CD14-positive monocyte (primary cell): ENCODE data around the gene ZBED1. TPM values are rescaled to one million over a fixed set of nuclear protein-coding genes. Genes with fewer than 3 reads are reported as not detected.
A peak's percentile ranks its signal among the peaks of the same experiment; 100 is the strongest.

ENCODE experiments used
- DNase-seq, 3 donors: peaks; one replicate each; pipeline ENCODE4 v3.0.0-alpha.2; 2011 to 2022
- H2AFZ ChIP-seq: 2 replicates; pipeline ENCODE4 v1.6.0; 2012; ENCODE audit warnings: mild to moderate bottlenecking, low read depth, low read length, inconsistent platforms; ENCODE audit not compliant: insufficient read depth, poor library complexity, severe bottlenecking
- H3K27ac ChIP-seq, 2 donors: 1 replicate in 1 of 2; 2 replicates in 1 of 2; pipeline ENCODE4 v1.5.1; 2012 to 2013; ENCODE audit warnings: low read length in 2 of 2, control low read depth in 1 of 2, inconsistent platforms in 1 of 2, low read depth in 1 of 2, mild to moderate bottlenecking in 1 of 2
- H3K27me3 ChIP-seq, 2 donors: one replicate each; pipeline versions ENCODE4 v1.6.0 to v1.6.1; 2011 to 2013; ENCODE audit warnings: low read length in 2 of 2; ENCODE audit not compliant: control insufficient read depth in 2 of 2, insufficient read depth in 2 of 2
- H3K36me3 ChIP-seq, 2 donors: replicated peaks in 1 of 2; 1 replicate in 1 of 2; 2 replicates in 1 of 2; pipeline versions ENCODE4 v1.5.1 to v1.6.1; 2012 to 2013; ENCODE audit warnings: low read length in 2 of 2, control low read depth in 1 of 2, inconsistent platforms in 1 of 2, mild to moderate bottlenecking in 1 of 2; ENCODE audit not compliant: insufficient read depth in 2 of 2, control insufficient read depth in 1 of 2
- H3K4me1 ChIP-seq, 2 donors: 1 replicate in 1 of 2; 2 replicates in 1 of 2; pipeline versions ENCODE4 v1.5.1 to v1.6.1; 2012 to 2013; ENCODE audit warnings: low read length in 2 of 2, control low read depth in 1 of 2, inconsistent platforms in 1 of 2, mild to moderate bottlenecking in 1 of 2, moderate library complexity in 1 of 2; ENCODE audit not compliant: insufficient read depth in 2 of 2, control insufficient read depth in 1 of 2
- H3K4me2 ChIP-seq: replicated peaks from 2 replicates; pipeline ENCODE3; 2012; ENCODE audit warnings: low read length, moderate library complexity, mild to moderate bottlenecking; ENCODE audit not compliant: poor library complexity, severe bottlenecking; ENCODE audit errors: extremely low read depth
- H3K4me3 ChIP-seq, 3 experiments: fragments of 200-600 bp in 1 of 3; sonication (generic) in 1 of 3; replicated peaks in 1 of 3; 1 replicate in 2 of 3; 2 replicates in 1 of 3; pipeline ENCODE4 v1.5.1; 2011 to 2013; ENCODE audit warnings: low read length in 3 of 3, mild to moderate bottlenecking in 3 of 3, control low read depth in 2 of 3, low read depth in 2 of 3, inconsistent platforms in 1 of 3, moderate library complexity in 1 of 3
- H3K79me2 ChIP-seq: 2 replicates; pipeline ENCODE4 v1.6.0; 2012; ENCODE audit warnings: mild to moderate bottlenecking, control low read depth, inconsistent platforms, low read length, moderate library complexity; ENCODE audit not compliant: insufficient read depth
- H3K9ac ChIP-seq: 2 replicates; pipeline ENCODE4 v1.6.0; 2017; ENCODE audit warnings: low read length, mild to moderate bottlenecking; ENCODE audit not compliant: insufficient read depth, poor library complexity, severe bottlenecking
- H3K9me3 ChIP-seq, 2 donors: replicated peaks in 1 of 2; 1 replicate in 1 of 2; 2 replicates in 1 of 2; pipeline versions ENCODE4 v1.5.1 to v1.6.1; 2012 to 2013; ENCODE audit warnings: low read length in 2 of 2, control low read depth in 1 of 2; ENCODE audit not compliant: control insufficient read depth in 1 of 2, insufficient read depth in 1 of 2
- H4K20me1 ChIP-seq: 2 replicates; pipeline ENCODE4 v1.6.0; 2012; ENCODE audit warnings: mild to moderate bottlenecking, low read length, control low read depth, moderate library complexity; ENCODE audit not compliant: insufficient read depth
- H3K27ac Mint-ChIP-seq, 7 donors: one replicate each; pipeline ENCODE4 v1.8.0; 2020; ENCODE audit warnings: mild to moderate bottlenecking in 7 of 7, mixed read lengths in 7 of 7, moderate library complexity in 6 of 7, inconsistent platforms in 2 of 7
- H3K27me3 Mint-ChIP-seq, 3 donors: one replicate each; pipeline ENCODE4 v1.8.0; 2021 to 2022; ENCODE audit warnings: low read depth in 3 of 3, mild to moderate bottlenecking in 3 of 3, mixed read lengths in 3 of 3, moderate library complexity in 3 of 3, inconsistent platforms in 1 of 3
- H3K36me3 Mint-ChIP-seq, 2 donors: one replicate each; pipeline ENCODE4 v1.8.0; 2020; ENCODE audit warnings: mixed read lengths in 2 of 2, inconsistent platforms in 1 of 2, mild to moderate bottlenecking in 1 of 2
- H3K4me1 Mint-ChIP-seq: one replicate; pipeline ENCODE4 v1.8.0; 2020; ENCODE audit warnings: mild to moderate bottlenecking, mixed read lengths
- H3K4me3 Mint-ChIP-seq, 2 donors: one replicate each; pipeline ENCODE4 v1.8.0; 2020; ENCODE audit warnings: mild to moderate bottlenecking in 2 of 2, mixed read lengths in 2 of 2, moderate library complexity in 1 of 2
- H3K9me3 Mint-ChIP-seq, 7 donors: one replicate each; pipeline ENCODE4 v1.8.0; 2020 to 2022; ENCODE audit warnings: mixed read lengths in 7 of 7, mild to moderate bottlenecking in 6 of 7, moderate library complexity in 6 of 7, inconsistent platforms in 2 of 7
- CTCF ChIP-seq: fragments of 200-600 bp; IDR thresholded peaks from one replicate; pipeline ENCODE4 v1.8.0; 2022; ENCODE audit warnings: antibody characterized with exemption, mild to moderate bottlenecking
- WGBS: methylation state at CpG from one replicate; pipeline ENCODE4 v1.1.5; 2013; ENCODE audit warnings: missing lambda C conversion rate; ENCODE audit not compliant: insufficient coverage; 5-methylcytosine and 5-hydroxymethylcytosine counted together
- intact Hi-C, 2 donors: fragments of 100-400 bp; cut with micrococcal nuclease; formaldehyde crosslinking; loops; one replicate each; pipeline versions ENCODE4 v1.15.0 to v1.15.1; 2023
- polyA plus RNA-seq, 3 donors: library from polyadenylated mRNA; depleted of rRNA in 1 of 3; unstranded in 2 of 3; stranded (reverse) in 1 of 3; fragments of 300-500 nt in 2 of 3; fragments of >200 nt in 1 of 3; fragmentation: Illumina TruSeq in 2 of 3; gene quantifications; 1 replicate in 2 of 3; 2 replicates in 1 of 3; pipeline ENCODE4 v1.2.3, GENCODE V29; 2012 to 2021

ZBED1 gene
- polyA plus RNA-seq, 3 donors = 13.9 to 32.1 (median 23.1) TPM

- peak overlapping the region; percentile 44 to 89 (median 88) for H3K4me3 ChIP-seq
- 100% methylated on average over 2 of the region's 8 CpGs for WGBS
These were observed 1.3 kb downstream of the ZBED1 start for GRCh38 chrX:2499507-2499906.

GRCh38 chrX:2498781-2499302 is 1.9 kb downstream of the ZBED1 start:
- Histone ChIP-seq H3K4me2 (peak overlapping the region; percentile 84), H3K27me3 (no peaks in the 10 kb centered on the region), H4K20me1 (peaks cover 14% of the 10 kb centered on the region), H3K79me2 (peaks cover 64% of the 10 kb centered on the region), H3K4me1 (peaks cover 31 to 35% of the 10 kb centered on the region in 2 donors), H3K36me3 (peaks cover 7% of the 10 kb centered on the region in 2 donors), H3K27ac (peak overlapping the region; percentile 64 to 93), H3K9ac (peak overlapping the region; percentile 98), H3K4me3 (peak overlapping the region in 1 of 3 experiments; percentile 88), H2AFZ (no peak overlapping the region), H3K9me3 (no peaks in the 10 kb centered on the region)
- H3K4me1 Mint-ChIP-seq = peaks cover 34% of the 10 kb centered on the region
- intact Hi-C loops = loop anchor here in 1 of 2 donors (10.0 kb wide), 1 partner anchor 106 kb away; no protein-coding TSS in a partner anchor
- 22% methylated on average over 6 of the region's 10 CpGs for WGBS
- no peaks in the 10 kb centered on the region for H3K9me3 Mint-ChIP-seq
- H3K36me3 Mint-ChIP-seq = peaks cover 9 to 18% of the 10 kb centered on the region in 2 donors
- TF ChIP-seq CTCF = no peak
- peak in 1 of 3 donors; percentile 23 for DNase-seq
- H3K27me3 Mint-ChIP-seq = peaks cover 0 to 7% (median 1%) of the 10 kb centered on the region in 3 donors
- peak overlapping the region; percentile 77 to 85 for H3K4me3 Mint-ChIP-seq
- H3K27ac Mint-ChIP-seq = peak overlapping the region; percentile 46 to 93 (median 86)

More at GRCh38 chrX:2499507-2499906, 1.3 kb downstream of the ZBED1 start:
- Histone ChIP-seq H3K27me3 (no peaks in the 10 kb centered on the region), H3K4me2 (peak overlapping the region; percentile 84), H3K79me2 (peaks cover 57% of the 10 kb centered on the region), H3K9me3 (no peaks in the 10 kb centered on the region), H3K4me1 (peaks cover 31 to 35% of the 10 kb centered on the region in 2 donors), H3K27ac (peak overlapping the region; percentile 64 to 93), H3K36me3 (peaks cover 7% of the 10 kb centered on the region in 2 donors), H2AFZ (no peak overlapping the region), H3K9ac (peak overlapping the region; percentile 98), H4K20me1 (peaks cover 11% of the 10 kb centered on the region)
- peaks cover 9 to 18% of the 10 kb centered on the region in 2 donors for H3K36me3 Mint-ChIP-seq
- peaks cover 0 to 7% (median 1%) of the 10 kb centered on the region in 3 donors for H3K27me3 Mint-ChIP-seq
- intact Hi-C loops = loop anchor here in 1 of 2 donors (10.0 kb wide), 1 partner anchor 105 kb away; no protein-coding TSS in a partner anchor
- peak overlapping the region; percentile 58 to 93 (median 79) for H3K27ac Mint-ChIP-seq
- H3K4me3 Mint-ChIP-seq = peak overlapping the region; percentile 77 to 85
- DNase-seq = no peak
- H3K4me1 Mint-ChIP-seq = peaks cover 34% of the 10 kb centered on the region
- no peak for TF ChIP-seq CTCF
- H3K9me3 Mint-ChIP-seq = no peaks in the 10 kb centered on the region
